Measurements from ENCODE around the gene PPP2R2D.
"Not testable (repeated sequence)": the region's sequence is repeated elsewhere in the genome, so short reads cannot be mapped to it uniquely, and the experiment has no call there.

PPP2R2D gene

DNA sequence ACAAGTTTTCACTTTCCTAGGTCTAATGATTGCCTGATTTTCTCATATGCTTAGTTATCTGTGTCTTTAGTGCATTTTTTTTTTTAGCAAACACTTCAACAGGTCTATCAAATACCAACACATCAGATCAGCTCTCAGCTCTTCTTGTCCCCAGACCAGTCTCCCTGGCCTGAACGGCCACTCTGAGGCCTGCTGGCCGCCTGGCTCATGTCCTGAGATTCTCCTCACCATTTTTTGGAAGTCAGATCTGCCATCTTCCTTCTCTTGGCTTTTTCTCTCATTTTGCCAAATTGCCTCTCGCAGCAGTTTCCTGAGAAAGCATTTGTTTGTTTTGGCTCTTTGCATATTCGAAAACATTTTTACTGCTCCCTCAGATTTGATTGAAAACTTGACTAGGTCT, 29.3 kb downstream of the PPP2R2D start:
- DNase-seq = no peak

- DNase-seq = no peak
Observed at GRCh38 chr10:131930586-131931330, 29.9 kb downstream of the PPP2R2D start.

- DNase-seq = no peak
Observed at GRCh38 chr10:131931981-131932380, 31.2 kb downstream of the PPP2R2D start.

GRCh38 chr10:131933016-131933695, 32.3 kb downstream of the PPP2R2D start:
- DNase-seq = no peak

- DNase-seq = no peak
Observed at GRCh38 chr10:131933696-131934086, 32.9 kb downstream of the PPP2R2D start.

DNA sequence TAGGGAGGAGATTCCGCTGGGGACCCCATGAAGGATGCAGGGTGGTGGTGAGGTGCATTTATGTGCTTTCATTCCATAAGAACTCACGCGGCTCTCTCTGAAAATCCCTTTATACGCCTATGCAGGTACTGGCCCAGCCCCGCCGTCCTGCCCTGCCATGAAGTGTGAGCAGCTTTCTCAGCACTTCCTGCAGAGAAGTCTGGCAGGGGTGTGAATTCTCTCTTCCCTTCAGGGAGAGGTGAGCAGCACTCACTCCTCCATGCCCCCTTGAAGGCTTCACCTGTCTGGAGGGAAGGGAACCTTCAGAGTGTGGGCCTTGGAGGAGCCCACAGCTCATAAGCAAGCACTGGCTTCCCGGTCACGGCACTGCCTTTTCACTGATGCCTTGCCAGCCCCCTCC, 34.0 kb downstream of the PPP2R2D start:
- DNase-seq = no peak

DNA sequence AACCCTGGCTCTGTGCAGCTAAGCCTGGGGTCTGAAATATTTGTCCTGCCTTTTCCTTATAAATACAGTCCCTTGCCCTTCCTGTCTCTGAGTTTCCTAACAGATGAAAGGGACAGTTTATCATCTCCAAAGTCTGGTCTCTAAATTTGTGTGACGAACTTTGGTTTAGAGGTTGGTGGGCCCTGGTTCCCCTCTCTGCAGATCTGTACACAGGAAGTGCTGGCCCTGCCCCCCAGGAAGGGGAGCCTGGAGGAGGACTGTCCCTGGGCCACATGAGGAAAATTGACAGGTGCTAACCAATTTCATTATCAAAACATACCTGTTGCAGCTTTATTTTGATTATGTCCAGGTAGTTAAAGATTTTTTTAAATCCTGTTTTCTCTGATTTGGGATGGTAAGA, 34.5 kb downstream of the PPP2R2D start:
- no peak for DNase-seq

GRCh38 chr10:131936294-131936693, 35.5 kb downstream of the PPP2R2D start:
- DNase-seq = no peak

- DNase-seq = no peak
Observed at GRCh38 chr10:131936736-131937135, 35.9 kb downstream of the PPP2R2D start.

GRCh38 chr10:131937836-131938235, 37.0 kb downstream of the PPP2R2D start:
- no peak for DNase-seq

DNA sequence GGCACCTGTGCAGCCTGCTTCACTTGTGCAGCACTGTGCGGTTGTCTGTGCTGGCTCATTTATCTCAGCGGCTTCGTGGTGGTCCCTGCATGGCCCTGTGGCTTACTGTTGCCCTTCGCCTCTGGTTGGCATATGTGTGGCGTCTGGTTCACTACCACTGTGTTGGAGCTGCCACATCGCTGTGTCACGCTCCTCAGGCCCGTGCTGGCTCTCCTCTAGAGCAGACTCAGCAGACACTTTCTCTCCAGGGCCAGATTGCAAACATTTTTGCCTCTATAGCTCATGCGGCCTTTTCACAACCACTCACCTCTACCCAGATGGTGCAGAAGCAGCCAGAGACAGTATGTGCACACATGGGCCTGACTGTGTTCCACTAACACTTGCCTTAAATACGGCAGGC, 37.9 kb downstream of the PPP2R2D start:
- DNase-seq = no peak

DNA sequence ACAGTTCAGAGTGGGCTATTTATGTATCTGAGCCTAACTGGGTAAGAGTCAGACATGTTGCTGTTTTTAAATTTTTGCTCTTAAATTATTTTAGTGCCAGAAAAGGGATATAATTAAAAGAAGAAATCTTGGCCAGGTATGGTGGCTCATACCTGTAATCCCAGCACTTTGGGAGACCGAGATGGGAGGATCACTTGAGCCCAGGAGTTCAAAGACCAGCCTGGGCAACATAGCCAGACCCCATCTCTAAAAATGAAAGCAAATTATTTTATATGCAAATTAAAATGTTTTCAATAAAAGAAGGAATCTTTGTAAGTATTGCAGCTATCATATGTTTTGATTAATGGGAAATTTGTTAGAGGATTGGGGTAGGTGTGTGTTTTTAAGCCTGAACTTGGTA, 41.6 kb downstream of the PPP2R2D start:
- DNase-seq = no peak

- DNase-seq = peak in 1 of 2 experiments; percentile 4
Observed at GRCh38 chr10:131943021-131943814, 42.4 kb downstream of the PPP2R2D start.

- no peak for DNase-seq
Observed at GRCh38 chr10:131944412-131944811, 43.6 kb downstream of the PPP2R2D start.

- no peak for DNase-seq
Observed at GRCh38 chr10:131944976-131945695, 44.3 kb downstream of the PPP2R2D start.

- no peak for DNase-seq
Observed at GRCh38 chr10:131946321-131946751, 45.5 kb downstream of the PPP2R2D start.

- DNase-seq = no peak
Observed at GRCh38 chr10:131946880-131947279, 46.1 kb downstream of the PPP2R2D start.

DNA sequence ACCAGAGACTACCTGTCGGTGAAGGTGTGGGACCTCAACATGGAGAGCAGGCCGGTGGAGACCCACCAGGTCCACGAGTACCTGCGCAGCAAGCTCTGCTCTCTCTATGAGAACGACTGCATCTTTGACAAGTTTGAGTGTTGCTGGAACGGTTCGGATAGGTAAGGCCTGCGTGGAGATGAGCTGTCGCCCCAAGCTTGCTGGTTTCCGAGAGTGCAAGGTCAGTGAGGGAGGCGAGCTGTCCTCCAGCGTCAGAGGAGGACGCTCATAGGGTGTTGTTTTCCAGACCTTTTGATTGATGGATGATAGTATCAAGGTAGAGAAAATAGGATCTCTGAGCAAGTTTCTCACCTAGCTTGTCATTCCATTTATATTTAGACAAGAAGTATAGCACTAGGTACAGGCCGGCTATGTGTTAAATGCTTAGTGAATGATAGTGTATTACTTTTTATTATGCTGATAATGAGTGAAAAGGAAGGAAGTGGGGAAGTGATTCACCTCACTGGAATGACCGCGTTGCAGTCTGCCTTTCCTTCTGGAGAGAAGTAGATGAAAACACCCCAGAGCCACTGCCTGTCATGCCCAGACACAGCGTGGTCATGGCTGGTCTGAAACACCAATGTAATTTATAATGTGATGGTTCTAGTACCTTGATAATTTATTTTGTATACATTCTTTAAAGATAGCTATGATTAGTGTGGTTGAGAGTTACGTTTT, 47.0 kb downstream of the PPP2R2D start:
- DNase-seq = no peak

DNA sequence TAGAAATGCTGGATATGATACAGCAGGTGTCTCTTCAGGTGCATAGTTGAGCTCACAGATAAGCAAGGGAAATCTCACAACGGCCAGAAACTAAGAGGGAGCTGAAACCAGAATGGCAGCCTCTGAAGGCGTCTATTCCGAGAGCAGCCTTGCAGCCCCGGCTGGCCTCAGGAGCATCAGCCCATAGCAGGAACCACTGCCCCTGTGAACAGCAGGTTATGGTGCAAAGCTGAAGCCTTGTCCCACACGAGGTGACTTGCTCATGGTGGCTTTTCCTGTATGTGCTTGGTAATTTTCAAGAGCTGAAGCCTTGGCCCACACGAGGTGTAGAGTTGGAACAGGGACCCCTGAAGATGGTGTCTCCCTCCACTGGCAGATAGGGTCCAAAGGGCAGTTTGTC, 47.7 kb downstream of the PPP2R2D start:
- DNase-seq = no peak

- DNase-seq = no peak
Observed at GRCh38 chr10:131949041-131949862, 48.4 kb downstream of the PPP2R2D start.

DNA sequence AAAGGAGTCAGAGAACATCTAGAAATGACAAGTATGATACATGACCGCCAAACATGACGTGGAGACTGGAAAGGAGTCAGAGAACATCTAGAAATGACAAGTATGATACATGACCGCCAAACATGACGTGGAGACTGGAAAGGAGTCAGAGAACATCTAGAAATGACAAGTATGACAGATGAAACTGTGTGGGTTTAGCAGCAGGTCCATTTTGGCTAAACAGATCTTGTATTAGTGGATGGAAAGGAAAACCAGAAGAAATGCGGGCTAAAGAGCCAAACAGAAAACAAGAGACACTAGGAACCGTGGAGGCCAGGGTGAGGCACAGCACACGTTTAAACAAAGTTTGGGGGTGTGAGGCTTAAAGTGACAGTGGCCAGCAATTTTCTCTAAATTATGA, 49.1 kb downstream of the PPP2R2D start:
- not testable (repeated sequence) for DNase-seq

All from SHP77 (cell line).